ENCODE results near the gene FREM2. TPM values are rescaled to one million over a fixed set of nuclear protein-coding genes. Genes with fewer than 3 reads are reported as not detected.

Gene FREM2
- total RNA-seq, 1 experiment from 2014 or later: 0.05 TPM

- Histone ChIP-seq H3K4me2 (ENCODE audit: low read length) (no peak overlapping the region), H4K20me1 (ENCODE audit: insufficient read depth) (no peaks in the 10 kb centered on the region), H3K27ac (ENCODE audit: low read depth, low read length) (no peak overlapping the region), H3K36me3 (ENCODE audit: control insufficient read depth in 1 of 2, insufficient read depth in 2 of 2, low read length in 2 of 2) (no peaks in the 10 kb centered on the region), H3K4me1 (ENCODE audit: control insufficient read depth in 1 of 2, insufficient read depth in 2 of 2, low read length in 2 of 2) (no peaks in the 10 kb centered on the region), H2AFZ (ENCODE audit: low read depth, low read length, poor library complexity, severe bottlenecking) (no peak overlapping the region), H3K27me3 (ENCODE audit: insufficient read depth, low read length) (no peaks in the 10 kb centered on the region), H3K9ac (ENCODE audit: low read length) (no peak overlapping the region), H3K79me2 (ENCODE audit: insufficient read depth, low read length) (no peaks in the 10 kb centered on the region), H3K9me2 (ENCODE audit: insufficient read depth) (no peaks in the 10 kb centered on the region), H3K9me3 (ENCODE audit: control insufficient read depth in 1 of 2, insufficient read depth in 1 of 2, low read depth in 1 of 2, low read length in 2 of 2) (no peaks in the 10 kb centered on the region), H3K4me3 (replicated peaks in 1 of 2; ENCODE audit: low read depth in 1 of 2, low read length in 2 of 2) (no peak overlapping the region)
- intact Hi-C loops (cut with micrococcal nuclease): no loop called here
- TF ChIP-seq ZFX (IDR thresholded peaks at IDR 0.05) (no peak), CTCF (IDR thresholded peaks at IDR 0.05 in 2 of 3, conservative IDR thresholded peaks at IDR 0.05 in 1 of 3; ENCODE audit: borderline replicate concordance in 1 of 3, insufficient read depth in 1 of 3, low read depth in 2 of 3, low read length in 2 of 3) (no peak), SP1 (IDR thresholded peaks at IDR 0.05; ENCODE audit: low read depth) (no peak), REST (IDR thresholded peaks at IDR 0.05; ENCODE audit: low read depth) (no peak), ZBTB33 (IDR thresholded peaks at IDR 0.05; ENCODE audit: extremely low read depth, insufficient replicate concordance, low read length) (no peak), SIN3A (IDR thresholded peaks at IDR 0.05; ENCODE audit: low read depth) (no peak), TCF7L2 (IDR thresholded peaks at IDR 0.05; ENCODE audit: borderline replicate concordance, extremely low read depth, insufficient read depth, insufficient read length) (no peak)
- ChIA-PET RAD21 (ENCODE audit: low non-redundant PET in 1 of 2, low total read pairs in 2 of 2, uncharacterized antibody in 2 of 2, unreplicated experiment in 2 of 2) (no interaction called here), POLR2A (no interaction called here), CTCF (no interaction called here)
- ATAC-seq (no peak), DNase-seq (ENCODE audit: low read depth, low spot score) (no peak)
- BruUV-seq (replicated peaks): no TSS peak
Observed at GRCh38 chr13:38662362-38662761, 24.5 kb upstream of the FREM2 start.

Data from HCT116 (cell line).